ENCODE results near the gene OR10A2. TPM values are rescaled to one million over a fixed set of nuclear protein-coding genes. Genes with fewer than 3 reads are reported as not detected.

The OR10A2 gene
- polyA plus RNA-seq, 1 experiment, result not detected

GRCh38 chr11:6911378-6911777, 48.5 kb downstream of the OR10A2 start:
- H3K27ac ChIP-seq (ENCODE audit: low read depth, low read length), result no peak overlapping the region
- no peak for TF ChIP-seq CTCF (IDR thresholded peaks at IDR 0.05; ENCODE audit: low read depth, low read length)
- H3K4me3 ChIP-seq (ENCODE audit: low read depth, low read length), result no peak overlapping the region
- H3K9me3 ChIP-seq (ENCODE audit: control insufficient read depth, insufficient read depth, low read length), result no peaks in the 10 kb centered on the region
- POLR2A ChIA-PET, result no interaction called here
- CTCF ChIA-PET, result no interaction called here
- DNase-seq (ENCODE audit: low read depth, low spot score), result no peak
- no peaks in the 10 kb centered on the region for H3K27me3 ChIP-seq (ENCODE audit: control insufficient read depth, insufficient read depth, low read length)

GRCh38 chr11:6911948-6912347, 49.1 kb downstream of the OR10A2 start:
- H3K4me3 ChIP-seq (ENCODE audit: low read depth, low read length), result no peak overlapping the region
- H3K27me3 ChIP-seq (ENCODE audit: control insufficient read depth, insufficient read depth, low read length), result no peaks in the 10 kb centered on the region
- ChIA-PET CTCF (no interaction called here), POLR2A (no interaction called here)
- no peak for TF ChIP-seq CTCF (IDR thresholded peaks at IDR 0.05; ENCODE audit: low read depth, low read length)
- H3K9me3 ChIP-seq (ENCODE audit: control insufficient read depth, insufficient read depth, low read length), result no peaks in the 10 kb centered on the region
- no peak overlapping the region for H3K27ac ChIP-seq (ENCODE audit: low read depth, low read length)
- no peak for DNase-seq (ENCODE audit: low read depth, low spot score)

- POLR2A ChIA-PET, result no interaction called here
- H3K9me3 ChIP-seq (ENCODE audit: control insufficient read depth, insufficient read depth, low read length), result no peaks in the 10 kb centered on the region
- H3K4me3 ChIP-seq (ENCODE audit: low read depth, low read length), result no peak overlapping the region
- H3K27me3 ChIP-seq (ENCODE audit: control insufficient read depth, insufficient read depth, low read length), result no peaks in the 10 kb centered on the region
- no peak overlapping the region for H3K27ac ChIP-seq (ENCODE audit: low read depth, low read length)
- no peak for TF ChIP-seq CTCF (IDR thresholded peaks at IDR 0.05; ENCODE audit: low read depth, low read length)
- DNase-seq (ENCODE audit: low read depth, low spot score), result no peak
- CTCF ChIA-PET, result no interaction called here
These were observed 56.8 kb downstream of the OR10A2 start for GRCh38 chr11:6919698-6920097.

GRCh38 chr11:6920702-6921101, 57.8 kb downstream of the OR10A2 start, which contains the start of gene OR2D3:
OR2D3 (plus strand) TSS chr11:6921002; CDS start chr11:6921002, 0 bp downstream.
- POLR2A ChIA-PET, result no interaction called here
- Histone ChIP-seq H3K27ac (ENCODE audit: low read depth, low read length) (no peak within 1 kb of the TSS), H3K4me3 (ENCODE audit: low read depth, low read length) (no peak within 1 kb of the TSS), H3K9me3 (ENCODE audit: control insufficient read depth, insufficient read depth, low read length) (no peaks in the 10 kb centered on the region), H3K27me3 (ENCODE audit: control insufficient read depth, insufficient read depth, low read length) (no peaks in the 10 kb centered on the region)
- TF ChIP-seq CTCF (IDR thresholded peaks at IDR 0.05; ENCODE audit: low read depth, low read length), result no peak
- no peak for DNase-seq (ENCODE audit: low read depth, low spot score)
- CTCF ChIA-PET, result no interaction called here

Other genes with a start within 250 kb of the OR10A2 start
- 128 and 152 TPM in 2 replicates for gene TPP1, start 243.6 kb upstream of the OR10A2 start, polyA plus RNA-seq (2011; rRNA removed)
- gene DCHS1, start 207.2 kb upstream of the OR10A2 start, polyA plus RNA-seq (2011; rRNA removed), result 8.7 and 11.2 TPM in 2 replicates
- gene MRPL17, start 179.7 kb upstream of the OR10A2 start, polyA plus RNA-seq (2011; rRNA removed), result 63.3 and 69.1 TPM in 2 replicates
- gene OR2AG2, start 91.1 kb upstream of the OR10A2 start, polyA plus RNA-seq (2011; rRNA removed), result 0.11 and 0.19 TPM in 2 replicates
- not detected in 2 replicates for gene OR2AG1, start 80.0 kb upstream of the OR10A2 start, polyA plus RNA-seq (2011; rRNA removed)
- 0.02 and 0.06 TPM in 2 replicates for gene OR6A2, start 63.4 kb upstream of the OR10A2 start, polyA plus RNA-seq (2011; rRNA removed)
- gene OR10A5, start 17.4 kb upstream of the OR10A2 start, polyA plus RNA-seq (2011; rRNA removed), result not detected in 2 replicates
- gene OR10A4, start 13.6 kb downstream of the OR10A2 start, polyA plus RNA-seq (2011; rRNA removed), result not detected in 2 replicates
- 0.09 TPM in 1 of 2 replicates, not detected in the other for gene OR2D2, start 29.4 kb downstream of the OR10A2 start, polyA plus RNA-seq (2011; rRNA removed)
- not detected in 2 replicates for gene OR2D3, start 57.9 kb downstream of the OR10A2 start, polyA plus RNA-seq (2011; rRNA removed)
- 2.7 and 4.1 TPM in 2 replicates for gene ZNF215, start 63.4 kb downstream of the OR10A2 start, polyA plus RNA-seq (2011; rRNA removed)
- gene ZNF214, start 157.3 kb downstream of the OR10A2 start, polyA plus RNA-seq (2011; rRNA removed), result 1.9 and 3.4 TPM in 2 replicates
- gene NLRP14, start 157.4 kb downstream of the OR10A2 start, polyA plus RNA-seq (2011; rRNA removed), result 0.02 and 0.06 TPM in 2 replicates
- not detected in 2 replicates for gene RBMXL2, start 225.9 kb downstream of the OR10A2 start, polyA plus RNA-seq (2011; rRNA removed)

All from AG04450 (cell line).